IPS-15b (cell line): ENCODE measurements around the gene PRR22.

ENCODE experiments used
- H3K27me3 ChIP-seq: one replicate; pipeline ENCODE4 v1.6.1; 2013; ENCODE audit warnings: low read length; ENCODE audit not compliant: control insufficient read depth, insufficient read depth
- H3K36me3 ChIP-seq: one replicate; pipeline ENCODE4 v1.6.1; 2013; ENCODE audit warnings: low read length; ENCODE audit not compliant: control insufficient read depth, insufficient read depth
- H3K4me1 ChIP-seq: one replicate; pipeline ENCODE4 v1.6.1; 2013; ENCODE audit warnings: mild to moderate bottlenecking, low read length; ENCODE audit not compliant: control insufficient read depth, insufficient read depth
- H3K4me3 ChIP-seq: one replicate; pipeline ENCODE4 v1.5.1; 2013; ENCODE audit warnings: low read depth, low read length
- H3K9ac ChIP-seq: one replicate; pipeline ENCODE4 v1.6.1; 2013; ENCODE audit warnings: low read depth, mild to moderate bottlenecking, low read length
- H3K9me3 ChIP-seq: one replicate; pipeline ENCODE4 v1.6.1; 2013; ENCODE audit warnings: mild to moderate bottlenecking, low read length; ENCODE audit not compliant: control insufficient read depth, insufficient read depth

Gene PRR22

GRCh38 chr19:5824751-5825150 lies 40.2 kb upstream of the PRR22 start:
- H3K4me1 ChIP-seq, result peaks cover 3% of the 10 kb centered on the region
- no peaks in the 10 kb centered on the region for H3K9me3 ChIP-seq
- no peaks in the 10 kb centered on the region for H3K27me3 ChIP-seq
- no peaks in the 10 kb centered on the region for H3K36me3 ChIP-seq
- H3K9ac ChIP-seq, result no peak overlapping the region
- no peak overlapping the region for H3K4me3 ChIP-seq

DNA sequence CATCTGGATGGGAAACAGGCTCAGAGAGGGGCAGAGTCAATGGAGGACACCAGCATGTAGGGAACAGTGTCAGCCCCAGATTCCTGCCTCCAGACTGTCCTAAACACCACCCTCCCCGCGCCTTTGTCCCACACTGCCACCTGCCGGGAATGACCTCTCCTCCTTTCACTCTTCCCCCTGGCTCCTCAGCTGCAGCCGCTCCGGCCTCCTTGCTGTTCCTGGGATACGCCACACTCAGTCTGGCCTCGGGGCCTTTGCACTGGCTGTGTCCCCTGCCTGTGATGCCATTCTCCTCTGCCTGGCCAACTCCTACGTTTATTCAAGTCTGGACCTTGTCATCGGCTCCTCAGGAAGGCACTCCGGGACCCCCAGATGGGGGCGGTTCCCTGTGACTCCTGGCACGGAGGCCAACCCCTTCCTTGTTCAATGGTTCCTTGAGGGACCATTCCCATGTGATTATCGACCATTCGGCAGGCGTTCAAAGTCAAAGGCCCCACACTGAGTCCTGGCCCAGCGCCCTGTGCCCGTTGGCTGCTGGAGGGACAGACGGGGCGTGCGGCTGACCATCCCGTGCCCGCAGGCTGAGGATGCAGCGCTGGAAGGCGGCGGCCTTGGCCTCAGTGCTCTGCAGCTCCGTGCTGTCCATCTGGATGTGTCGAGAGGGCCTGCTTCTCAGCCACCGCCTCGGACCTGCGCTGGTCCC lies 39.2 kb upstream of the PRR22 start:
- no peaks in the 10 kb centered on the region for H3K36me3 ChIP-seq
- H3K4me1 ChIP-seq, result peaks cover 3% of the 10 kb centered on the region
- no peaks in the 10 kb centered on the region for H3K9me3 ChIP-seq
- H3K4me3 ChIP-seq, result no peak overlapping the region
- no peaks in the 10 kb centered on the region for H3K27me3 ChIP-seq
- no peak overlapping the region for H3K9ac ChIP-seq

GRCh38 chr19:5822181-5822844 lies 37.8 kb upstream of the PRR22 start:
- Histone ChIP-seq H3K9ac (no peak overlapping the region), H3K9me3 (no peaks in the 10 kb centered on the region), H3K4me1 (peaks cover 3% of the 10 kb centered on the region), H3K36me3 (no peaks in the 10 kb centered on the region), H3K4me3 (no peak overlapping the region), H3K27me3 (no peaks in the 10 kb centered on the region)

GRCh38 chr19:5821521-5822180 lies 37.1 kb upstream of the PRR22 start:
- Histone ChIP-seq H3K9ac (no peak overlapping the region), H3K36me3 (no peaks in the 10 kb centered on the region), H3K4me1 (no peaks in the 10 kb centered on the region), H3K27me3 (no peaks in the 10 kb centered on the region), H3K9me3 (no peaks in the 10 kb centered on the region), H3K4me3 (no peak overlapping the region)

DNA sequence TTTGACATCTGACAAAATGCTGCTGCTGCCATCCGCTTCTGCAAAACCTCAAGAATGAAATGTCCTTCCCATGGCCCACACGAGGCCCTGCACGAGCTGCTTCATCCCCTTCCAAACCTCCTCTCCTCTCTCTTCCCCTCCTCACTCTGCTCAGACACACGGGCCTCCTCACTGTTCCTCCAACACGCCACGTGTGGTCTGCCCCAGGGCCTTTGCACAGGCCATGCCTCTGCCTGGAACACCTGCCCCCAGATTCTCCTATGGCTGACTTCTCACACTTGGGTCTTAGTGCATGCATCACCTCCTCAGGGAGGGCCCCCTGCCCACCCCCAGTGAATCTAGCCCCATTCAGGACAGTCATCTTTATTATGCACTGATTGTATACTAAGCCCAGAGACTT lies 36.2 kb upstream of the PRR22 start:
- Histone ChIP-seq H3K4me1 (no peaks in the 10 kb centered on the region), H3K27me3 (no peaks in the 10 kb centered on the region), H3K9ac (no peak overlapping the region), H3K9me3 (no peaks in the 10 kb centered on the region), H3K4me3 (no peak overlapping the region), H3K36me3 (no peaks in the 10 kb centered on the region)

- no peak overlapping the region for H3K9ac ChIP-seq
- H3K36me3 ChIP-seq, result no peaks in the 10 kb centered on the region
- H3K9me3 ChIP-seq, result no peaks in the 10 kb centered on the region
- no peak overlapping the region for H3K4me3 ChIP-seq
- no peaks in the 10 kb centered on the region for H3K27me3 ChIP-seq
- no peaks in the 10 kb centered on the region for H3K4me1 ChIP-seq
These were observed 34.0 kb upstream of the PRR22 start for GRCh38 chr19:5818594-5818993.

- H3K27me3 ChIP-seq, result no peaks in the 10 kb centered on the region
- H3K4me1 ChIP-seq, result no peaks in the 10 kb centered on the region
- H3K36me3 ChIP-seq, result no peaks in the 10 kb centered on the region
- H3K9ac ChIP-seq, result no peak overlapping the region
- H3K9me3 ChIP-seq, result no peaks in the 10 kb centered on the region
- H3K4me3 ChIP-seq, result no peak overlapping the region
These were observed 32.7 kb upstream of the PRR22 start for GRCh38 chr19:5817218-5817617.

GRCh38 chr19:5814852-5815246 lies 30.3 kb upstream of the PRR22 start:
- H3K9me3 ChIP-seq, result no peaks in the 10 kb centered on the region
- no peak overlapping the region for H3K4me3 ChIP-seq
- no peaks in the 10 kb centered on the region for H3K4me1 ChIP-seq

DNA sequence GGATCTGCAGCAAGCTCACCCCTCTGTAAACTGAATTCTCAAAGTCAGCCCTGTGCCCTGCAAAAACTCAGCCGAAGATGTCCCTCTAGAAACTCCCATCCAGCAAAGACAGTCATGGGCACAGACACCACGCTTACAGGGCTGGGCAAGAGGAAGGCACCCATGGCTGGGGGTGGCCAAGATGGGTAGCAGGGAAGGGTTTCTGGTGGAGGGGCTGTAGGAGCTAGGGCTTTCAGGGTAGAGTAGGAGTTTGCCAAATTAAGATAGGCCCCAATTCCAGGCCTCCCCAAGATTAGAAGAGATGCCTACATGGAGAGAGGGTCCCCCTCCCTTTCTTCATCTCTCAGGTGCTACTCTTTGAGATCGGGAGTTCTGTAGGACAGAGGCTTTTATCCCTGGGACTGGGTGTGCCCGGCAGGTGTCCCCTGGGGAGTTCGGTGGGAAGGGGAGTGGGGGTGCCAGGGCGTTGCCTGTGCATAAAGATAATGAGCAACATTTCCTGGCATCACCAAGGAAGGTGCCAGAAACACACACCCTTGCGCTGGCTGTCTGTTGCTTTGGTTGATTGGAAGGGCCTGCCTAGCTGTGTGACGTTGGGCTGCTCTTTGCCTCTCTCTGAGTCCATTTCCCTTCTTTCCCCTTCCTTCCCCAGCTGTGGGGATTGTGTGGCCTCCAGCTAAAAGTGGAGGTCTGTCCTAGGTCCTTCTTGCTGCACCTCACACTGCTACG lies 29.7 kb upstream of the PRR22 start:
- H3K27me3 ChIP-seq, result no peaks in the 10 kb centered on the region
- no peaks in the 10 kb centered on the region for H3K4me1 ChIP-seq
- no peaks in the 10 kb centered on the region for H3K36me3 ChIP-seq
- H3K9me3 ChIP-seq, result no peaks in the 10 kb centered on the region
- no peak overlapping the region for H3K9ac ChIP-seq
- no peak overlapping the region for H3K4me3 ChIP-seq

More at GRCh38 chr19:5814852-5815246, 30.3 kb upstream of the PRR22 start:
- Histone ChIP-seq H3K9ac (no peak overlapping the region), H3K36me3 (no peaks in the 10 kb centered on the region), H3K27me3 (no peaks in the 10 kb centered on the region)

- H3K4me1 ChIP-seq, result no peaks in the 10 kb centered on the region
- H3K27me3 ChIP-seq, result peaks cover 2% of the 10 kb centered on the region
- H3K9ac ChIP-seq, result no peak overlapping the region
These were observed 26.6 kb upstream of the PRR22 start for GRCh38 chr19:5811117-5811516.

DNA sequence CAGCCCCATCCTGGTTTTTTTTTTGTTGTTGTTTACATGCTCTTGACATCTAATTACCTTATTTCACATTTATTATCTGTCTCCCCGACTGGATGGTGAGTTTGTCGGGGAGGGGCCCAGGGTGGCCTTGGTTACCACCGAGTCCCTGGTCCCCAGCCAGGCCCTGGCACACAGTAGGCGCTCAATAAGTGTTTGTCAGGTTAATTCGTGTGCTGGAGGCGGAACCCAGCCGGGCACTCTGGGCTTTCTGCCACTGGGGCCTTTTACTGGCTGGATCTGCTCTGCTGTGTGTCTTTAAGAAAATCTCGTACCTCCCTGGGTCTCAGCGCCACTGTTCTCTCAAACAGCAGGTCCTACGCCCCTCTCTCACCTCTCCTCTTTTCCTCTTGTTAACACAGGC lies 24.9 kb upstream of the PRR22 start:
- Histone ChIP-seq H3K4me1 (no peaks in the 10 kb centered on the region), H3K9me3 (no peaks in the 10 kb centered on the region), H3K36me3 (no peaks in the 10 kb centered on the region), H3K9ac (no peak overlapping the region), H3K27me3 (peaks cover 2% of the 10 kb centered on the region), H3K4me3 (no peak overlapping the region)

More at GRCh38 chr19:5811117-5811516, 26.6 kb upstream of the PRR22 start:
- Histone ChIP-seq H3K4me3 (no peak overlapping the region), H3K9me3 (no peaks in the 10 kb centered on the region), H3K36me3 (no peaks in the 10 kb centered on the region)
